Panc1 (cell line): ENCODE results near the gene RNU5D-1. TPM values are rescaled to one million over a fixed set of nuclear protein-coding genes. Genes with fewer than 3 reads are reported as not detected.

Experiments
- ATAC-seq: fragments of 200-7000 bp; cut with Tn5 transposase; 2 replicates; pipeline ENCODE4 v1.9.1; 2020; ENCODE audit warnings: mild to moderate bottlenecking, moderate library complexity
- BruUV-seq: library from RNA; stranded (reverse); fragments of 400-500 nt; replicated peaks from 2 replicates; lab custom pipeline; 2021; lab: Mats Ljungman, UMichigan
- CTCF ChIA-PET: fragments of 300-600 bp; sonication (Branson Sonifier 250); formaldehyde crosslinking; loops from one replicate; lab custom pipeline; 2022; ENCODE audit warnings: antibody characterized with exemption; lab: Charles Lee
- POLR2A ChIA-PET: fragments of 300-600 bp; sonication (Branson Sonifier 250); formaldehyde crosslinking; loops from one replicate; lab custom pipeline; 2022; ENCODE audit warnings: antibody characterized with exemption; lab: Charles Lee
- DNase-seq: peaks from one replicate; pipeline ENCODE4 v3.0.0-alpha.2; 2010; ENCODE audit warnings: low read depth, low spot score
- H3K27ac ChIP-seq: 2 replicates; pipeline ENCODE4 v1.5.1; 2011; ENCODE audit warnings: mild to moderate bottlenecking, low read length, inconsistent platforms
- H3K27me3 ChIP-seq: fragments of 200-500 bp; sonication (Bioruptor generic); 2 replicates; pipeline ENCODE4 v1.6.0; 2014; ENCODE audit warnings: low read length, inconsistent platforms; ENCODE audit not compliant: control insufficient read depth, insufficient read depth
- H3K36me3 ChIP-seq: fragments of 200-500 bp; sonication (Bioruptor generic); 2 replicates; pipeline ENCODE4 v1.5.1; 2014; ENCODE audit warnings: inconsistent platforms, mild to moderate bottlenecking, low read length, moderate library complexity; ENCODE audit not compliant: control insufficient read depth, insufficient read depth
- H3K4me1 ChIP-seq: 2 replicates; pipeline ENCODE4 v1.5.1; 2011; ENCODE audit warnings: inconsistent platforms, mild to moderate bottlenecking, low read length, moderate library complexity; ENCODE audit not compliant: control insufficient read depth, insufficient read depth
- H3K4me3 ChIP-seq, 2 experiments: 2 replicates each; pipeline ENCODE4 v1.5.1; 2011 to 2012; ENCODE audit warnings: low read depth in 2 of 2, low read length in 2 of 2, mild to moderate bottlenecking in 2 of 2, inconsistent platforms in 1 of 2, moderate library complexity in 1 of 2
- H3K9me3 ChIP-seq: fragments of 200-500 bp; sonication (Bioruptor generic); 2 replicates; pipeline ENCODE4 v1.5.1; 2014; ENCODE audit warnings: low read depth, mild to moderate bottlenecking, inconsistent platforms, low read length, moderate library complexity; ENCODE audit not compliant: control insufficient read depth, insufficient read depth
- POLR2AphosphoS5 ChIP-seq: IDR thresholded peaks from 2 replicates; pipeline ENCODE4 v1.6.1; 2012; ENCODE audit warnings: mild to moderate bottlenecking, low read depth, low read length, moderate library complexity
- SIN3A ChIP-seq: IDR thresholded peaks from 2 replicates; pipeline ENCODE4 v1.6.1; 2012; ENCODE audit warnings: low read depth, mild to moderate bottlenecking, low read length, moderate library complexity, borderline replicate concordance; ENCODE audit not compliant: insufficient read depth
- TCF7L2 ChIP-seq: IDR thresholded peaks from 2 replicates; pipeline ENCODE4 v1.6.1; 2011; ENCODE audit warnings: mild to moderate bottlenecking, low read depth, low read length, inconsistent platforms
- in situ Hi-C: cut with HindIII; loops from 2 replicates; pipeline ENCODE4 v1.10.0; 2016; ENCODE audit warnings: low sequenced_read_pairs, low pct_unique_long_range_greater_than_20kb
- intact Hi-C: fragments of 100-400 bp; cut with micrococcal nuclease; formaldehyde crosslinking; loops from one replicate; pipeline ENCODE4 v1.10.0; 2022; ENCODE audit not compliant: unreplicated experiment
- total RNA-seq: library from RNA; stranded (reverse); gene quantifications from one replicate; pipeline ENCODE4 v1.2.1, GENCODE V29; 2021; ENCODE audit not compliant: unreplicated experiment
- TF ChIP-seq, protein P1 (sequence below), 2 experiments: IDR thresholded peaks; 2 replicates each; pipeline ENCODE4 v1.6.1; 2011 to 2012; ENCODE audit warnings: low read depth in 2 of 2, control low read depth in 1 of 2, low read length in 1 of 2, mild to moderate bottlenecking in 1 of 2, moderate library complexity in 1 of 2; ENCODE audit not compliant: insufficient read depth in 1 of 2
- TF ChIP-seq, protein P2 (sequence below): fragments of 450-650 bp; IDR thresholded peaks from 2 replicates; pipeline ENCODE4 v1.5.1; 2017; ENCODE audit warnings: mild to moderate bottlenecking

The RNU5D-1 gene
- total RNA-seq, 1 experiment from 2014 or later, result not detected

DNA sequence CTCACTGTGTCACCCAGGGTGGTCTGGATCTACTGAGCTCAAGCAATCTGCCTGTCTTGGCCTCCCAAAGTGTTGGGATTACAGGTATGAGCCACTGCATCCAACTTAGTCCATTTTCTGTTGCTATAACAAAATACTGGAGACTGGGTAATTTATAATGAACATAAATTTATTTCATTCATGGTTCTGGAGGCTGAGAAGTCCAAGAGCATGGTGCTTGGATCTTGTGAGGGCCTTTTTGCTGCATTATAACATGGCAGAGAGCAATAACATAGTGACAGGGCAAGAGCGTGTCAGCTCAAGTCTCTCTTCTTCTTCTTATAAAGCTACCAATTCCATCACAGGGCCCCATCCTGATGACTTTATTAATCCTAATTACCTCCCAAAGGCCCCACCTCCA lies 5.0 kb upstream of the RNU5D-1 start:
- H3K36me3 ChIP-seq, result no peaks in the 10 kb centered on the region
- no peak for TF ChIP-seq SIN3A
- TF ChIP-seq, protein P1, sequence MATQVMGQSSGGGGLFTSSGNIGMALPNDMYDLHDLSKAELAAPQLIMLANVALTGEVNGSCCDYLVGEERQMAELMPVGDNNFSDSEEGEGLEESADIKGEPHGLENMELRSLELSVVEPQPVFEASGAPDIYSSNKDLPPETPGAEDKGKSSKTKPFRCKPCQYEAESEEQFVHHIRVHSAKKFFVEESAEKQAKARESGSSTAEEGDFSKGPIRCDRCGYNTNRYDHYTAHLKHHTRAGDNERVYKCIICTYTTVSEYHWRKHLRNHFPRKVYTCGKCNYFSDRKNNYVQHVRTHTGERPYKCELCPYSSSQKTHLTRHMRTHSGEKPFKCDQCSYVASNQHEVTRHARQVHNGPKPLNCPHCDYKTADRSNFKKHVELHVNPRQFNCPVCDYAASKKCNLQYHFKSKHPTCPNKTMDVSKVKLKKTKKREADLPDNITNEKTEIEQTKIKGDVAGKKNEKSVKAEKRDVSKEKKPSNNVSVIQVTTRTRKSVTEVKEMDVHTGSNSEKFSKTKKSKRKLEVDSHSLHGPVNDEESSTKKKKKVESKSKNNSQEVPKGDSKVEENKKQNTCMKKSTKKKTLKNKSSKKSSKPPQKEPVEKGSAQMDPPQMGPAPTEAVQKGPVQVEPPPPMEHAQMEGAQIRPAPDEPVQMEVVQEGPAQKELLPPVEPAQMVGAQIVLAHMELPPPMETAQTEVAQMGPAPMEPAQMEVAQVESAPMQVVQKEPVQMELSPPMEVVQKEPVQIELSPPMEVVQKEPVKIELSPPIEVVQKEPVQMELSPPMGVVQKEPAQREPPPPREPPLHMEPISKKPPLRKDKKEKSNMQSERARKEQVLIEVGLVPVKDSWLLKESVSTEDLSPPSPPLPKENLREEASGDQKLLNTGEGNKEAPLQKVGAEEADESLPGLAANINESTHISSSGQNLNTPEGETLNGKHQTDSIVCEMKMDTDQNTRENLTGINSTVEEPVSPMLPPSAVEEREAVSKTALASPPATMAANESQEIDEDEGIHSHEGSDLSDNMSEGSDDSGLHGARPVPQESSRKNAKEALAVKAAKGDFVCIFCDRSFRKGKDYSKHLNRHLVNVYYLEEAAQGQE (IDR thresholded peaks at IDR 0.05; ENCODE audit: insufficient read depth in 1 of 2, low read depth in 2 of 2, low read length in 1 of 2), result no peak
- TF ChIP-seq, protein P2, sequence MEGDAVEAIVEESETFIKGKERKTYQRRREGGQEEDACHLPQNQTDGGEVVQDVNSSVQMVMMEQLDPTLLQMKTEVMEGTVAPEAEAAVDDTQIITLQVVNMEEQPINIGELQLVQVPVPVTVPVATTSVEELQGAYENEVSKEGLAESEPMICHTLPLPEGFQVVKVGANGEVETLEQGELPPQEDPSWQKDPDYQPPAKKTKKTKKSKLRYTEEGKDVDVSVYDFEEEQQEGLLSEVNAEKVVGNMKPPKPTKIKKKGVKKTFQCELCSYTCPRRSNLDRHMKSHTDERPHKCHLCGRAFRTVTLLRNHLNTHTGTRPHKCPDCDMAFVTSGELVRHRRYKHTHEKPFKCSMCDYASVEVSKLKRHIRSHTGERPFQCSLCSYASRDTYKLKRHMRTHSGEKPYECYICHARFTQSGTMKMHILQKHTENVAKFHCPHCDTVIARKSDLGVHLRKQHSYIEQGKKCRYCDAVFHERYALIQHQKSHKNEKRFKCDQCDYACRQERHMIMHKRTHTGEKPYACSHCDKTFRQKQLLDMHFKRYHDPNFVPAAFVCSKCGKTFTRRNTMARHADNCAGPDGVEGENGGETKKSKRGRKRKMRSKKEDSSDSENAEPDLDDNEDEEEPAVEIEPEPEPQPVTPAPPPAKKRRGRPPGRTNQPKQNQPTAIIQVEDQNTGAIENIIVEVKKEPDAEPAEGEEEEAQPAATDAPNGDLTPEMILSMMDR, result no peak
- no peak for TF ChIP-seq TCF7L2
- TF ChIP-seq POLR2AphosphoS5, result no peak
- BruUV-seq, result no TSS peak
- POLR2A ChIA-PET, result interaction anchor here (0.6 kb wide), 1 partner anchor 14 kb away, joined by 9 read pairs; no protein-coding TSS in a partner anchor
- CTCF ChIA-PET, result no interaction called here
- in situ Hi-C loops (no loop called here), intact Hi-C loops (loop anchor here (10.0 kb wide), 1 partner anchor 79 kb away; no protein-coding TSS in a partner anchor)
- H3K27ac ChIP-seq, result no peak overlapping the region
- ATAC-seq (no peak), DNase-seq (no peak)
- H3K4me3 ChIP-seq, result no peak overlapping the region
- no peaks in the 10 kb centered on the region for H3K9me3 ChIP-seq
- no peaks in the 10 kb centered on the region for H3K27me3 ChIP-seq
- H3K4me1 ChIP-seq, result peaks cover 12% of the 10 kb centered on the region; the same call in 1 of the 2 replicates

DNA sequence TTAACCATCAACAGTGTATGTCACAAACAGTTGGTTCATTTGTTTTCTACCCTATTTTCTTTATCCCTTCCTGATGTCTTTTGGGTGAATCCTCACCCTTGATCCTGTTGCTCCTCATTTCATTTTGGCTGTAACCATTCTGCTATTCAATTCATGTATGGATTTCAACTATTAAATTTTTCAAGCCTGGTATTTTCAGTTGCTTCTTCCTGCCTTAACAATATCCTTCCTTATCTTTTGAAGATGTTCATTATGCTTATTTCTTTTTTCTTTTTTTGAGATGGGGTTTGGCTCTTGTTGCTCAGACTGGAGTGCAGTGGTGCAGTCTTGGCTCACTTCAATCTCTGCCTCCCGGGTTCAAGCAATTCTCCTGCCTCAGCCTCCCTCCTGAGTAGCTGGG lies 2.8 kb upstream of the RNU5D-1 start:
- no TSS peak for BruUV-seq
- DNase-seq, result no peak
- Histone ChIP-seq H3K4me1 (peaks cover 5% of the 10 kb centered on the region; the same call in 1 of the 2 replicates), H3K27ac (no peak overlapping the region), H3K27me3 (no peaks in the 10 kb centered on the region), H3K36me3 (no peaks in the 10 kb centered on the region), H3K4me3 (no peak overlapping the region), H3K9me3 (no peaks in the 10 kb centered on the region)
- no peak for TF ChIP-seq POLR2AphosphoS5
- TF ChIP-seq, protein P1 (IDR thresholded peaks at IDR 0.05; ENCODE audit: insufficient read depth in 1 of 2, low read depth in 2 of 2, low read length in 1 of 2), result no peak
- no peak for TF ChIP-seq TCF7L2
- no peak for TF ChIP-seq SIN3A
- TF ChIP-seq, protein P2, result no peak
- intact Hi-C loops, result loop anchor here (10.0 kb wide), 1 partner anchor 81 kb away; no protein-coding TSS in a partner anchor
- ATAC-seq, result no peak
- in situ Hi-C loops, result no loop called here
- CTCF ChIA-PET, result no interaction called here
- POLR2A ChIA-PET, result no interaction called here
